ENCODE measurements around the gene GPR161. TPM values are rescaled to one million over a fixed set of nuclear protein-coding genes. Genes with fewer than 3 reads are reported as not detected.

GPR161 gene
- total and polyA plus RNA-seq, 2 experiments from 2014 or later: 11.8 to 14.2 TPM

GRCh38 chr1:168104535-168104934 is 32.2 kb downstream of the GPR161 start:
- Histone ChIP-seq H3K9ac (no peak overlapping the region), H3F3A (ENCODE audit: insufficient read depth) (no peaks in the 10 kb centered on the region), H4K20me1 (ENCODE audit: insufficient read depth) (no peaks in the 10 kb centered on the region), H3K79me2 (ENCODE audit: insufficient read depth) (no peaks in the 10 kb centered on the region), H3K4me3 (no peak overlapping the region), H3K36me3 (ENCODE audit: low read depth) (no peaks in the 10 kb centered on the region), H3K4me1 (ENCODE audit: insufficient read depth) (no peaks in the 10 kb centered on the region), H3K9me2 (ENCODE audit: insufficient read depth) (no peaks in the 10 kb centered on the region), H3K27me3 (replicated peaks; ENCODE audit: insufficient read depth) (no peaks in the 10 kb centered on the region), H3K9me3 (ENCODE audit: low read depth) (no peaks in the 10 kb centered on the region), H3K27ac (no peak overlapping the region), H2AFZ (no peak overlapping the region), H3K4me2 (ENCODE audit: unreplicated experiment) (no peak overlapping the region)
- no peak for DNase-seq
- no peak for TF ChIP-seq EZH2 (IDR thresholded peaks at IDR 0.05; ENCODE audit: insufficient read depth, poor library complexity, severe bottlenecking)
- in situ Hi-C loops (cut with MboI): no loop called here
- WGBS, 2 experiments (ENCODE audit: low coverage in 1 of 2, low lambda C conversion rate in 2 of 2, missing lambda C conversion rate in 2 of 2): 94 to 96% methylated on average over 11 of the region's 11 CpGs

GRCh38 chr1:168102487-168102886 is 34.2 kb downstream of the GPR161 start:
- DNase-seq: no peak
- H3K4me1 ChIP-seq (ENCODE audit: insufficient read depth): no peaks in the 10 kb centered on the region
- no peaks in the 10 kb centered on the region for H3K36me3 ChIP-seq (ENCODE audit: low read depth)
- no peaks in the 10 kb centered on the region for H4K20me1 ChIP-seq (ENCODE audit: insufficient read depth)
- no peak overlapping the region for H2AFZ ChIP-seq
- H3K27me3 ChIP-seq (replicated peaks; ENCODE audit: insufficient read depth): no peaks in the 10 kb centered on the region
- H3K4me2 ChIP-seq (ENCODE audit: unreplicated experiment): no peak overlapping the region
- no peaks in the 10 kb centered on the region for H3K79me2 ChIP-seq (ENCODE audit: insufficient read depth)
- TF ChIP-seq EZH2phosphoT487 (IDR thresholded peaks at IDR 0.05; ENCODE audit: insufficient read depth, low read depth) (no peak), EZH2 (IDR thresholded peaks at IDR 0.05; ENCODE audit: insufficient read depth, poor library complexity, severe bottlenecking) (no peak)
- H3F3A ChIP-seq (ENCODE audit: insufficient read depth): no peaks in the 10 kb centered on the region
- H3K9me2 ChIP-seq (ENCODE audit: insufficient read depth): no peaks in the 10 kb centered on the region
- H3K4me3 ChIP-seq: no peak overlapping the region
- H3K27ac ChIP-seq: no peak overlapping the region
- in situ Hi-C loops (cut with MboI): no loop called here
- H3K9ac ChIP-seq: no peak overlapping the region
- no peaks in the 10 kb centered on the region for H3K9me3 ChIP-seq (ENCODE audit: low read depth)
- 94 to 95% methylated on average over 1 of the region's 1 CpG for WGBS, 2 experiments (ENCODE audit: low coverage in 1 of 2, low lambda C conversion rate in 2 of 2, missing lambda C conversion rate in 2 of 2)

- TF ChIP-seq EZH2phosphoT487 (IDR thresholded peaks at IDR 0.05; ENCODE audit: insufficient read depth, low read depth): no peak
- TF ChIP-seq EZH2 (IDR thresholded peaks at IDR 0.05; ENCODE audit: insufficient read depth, poor library complexity, severe bottlenecking): no peak
- Histone ChIP-seq H3K9me3 (ENCODE audit: low read depth) (no peaks in the 10 kb centered on the region), H3K9ac (no peak overlapping the region), H3K4me1 (ENCODE audit: insufficient read depth) (no peaks in the 10 kb centered on the region), H3K4me3 (no peak overlapping the region), H3K79me2 (ENCODE audit: insufficient read depth) (no peaks in the 10 kb centered on the region), H2AFZ (no peak overlapping the region), H3K27me3 (replicated peaks; ENCODE audit: insufficient read depth) (no peaks in the 10 kb centered on the region), H3K27ac (no peak overlapping the region), H3K36me3 (ENCODE audit: low read depth) (no peaks in the 10 kb centered on the region), H4K20me1 (ENCODE audit: insufficient read depth) (no peaks in the 10 kb centered on the region), H3K4me2 (ENCODE audit: unreplicated experiment) (no peak overlapping the region), H3K9me2 (ENCODE audit: insufficient read depth) (no peaks in the 10 kb centered on the region), H3F3A (ENCODE audit: insufficient read depth) (no peaks in the 10 kb centered on the region)
- 96 to 100% methylated on average over 8 of the region's 8 CpGs for WGBS, 2 experiments (ENCODE audit: low coverage in 1 of 2, low lambda C conversion rate in 2 of 2, missing lambda C conversion rate in 2 of 2)
- in situ Hi-C loops (cut with MboI): no loop called here
- no peak for DNase-seq
These were observed 35.4 kb downstream of the GPR161 start for GRCh38 chr1:168101336-168101735.

- H4K20me1 ChIP-seq (ENCODE audit: insufficient read depth): no peaks in the 10 kb centered on the region
- TF ChIP-seq EZH2phosphoT487 (IDR thresholded peaks at IDR 0.05; ENCODE audit: insufficient read depth, low read depth): no peak
- TF ChIP-seq EZH2 (IDR thresholded peaks at IDR 0.05; ENCODE audit: insufficient read depth, poor library complexity, severe bottlenecking): no peak
- no peak overlapping the region for H3K9ac ChIP-seq
- H3K9me2 ChIP-seq (ENCODE audit: insufficient read depth): no peaks in the 10 kb centered on the region
- no peaks in the 10 kb centered on the region for H3K9me3 ChIP-seq (ENCODE audit: low read depth)
- no peak overlapping the region for H2AFZ ChIP-seq
- H3K36me3 ChIP-seq (ENCODE audit: low read depth): no peaks in the 10 kb centered on the region
- DNase-seq: no peak
- H3K27me3 ChIP-seq (replicated peaks; ENCODE audit: insufficient read depth): no peaks in the 10 kb centered on the region
- no peak overlapping the region for H3K27ac ChIP-seq
- H3F3A ChIP-seq (ENCODE audit: insufficient read depth): no peaks in the 10 kb centered on the region
- H3K4me2 ChIP-seq (ENCODE audit: unreplicated experiment): no peak overlapping the region
- in situ Hi-C loops (cut with MboI): no loop called here
- no peaks in the 10 kb centered on the region for H3K4me1 ChIP-seq (ENCODE audit: insufficient read depth)
- no peaks in the 10 kb centered on the region for H3K79me2 ChIP-seq (ENCODE audit: insufficient read depth)
- 89 to 91% methylated on average over 7 of the region's 7 CpGs for WGBS, 2 experiments (ENCODE audit: low coverage in 1 of 2, low lambda C conversion rate in 2 of 2, missing lambda C conversion rate in 2 of 2)
- H3K4me3 ChIP-seq: no peak overlapping the region
These were observed 36.3 kb downstream of the GPR161 start for GRCh38 chr1:168100315-168101002.
